ENCODE measurements around the gene CFAP77. TPM values are rescaled to one million over a fixed set of nuclear protein-coding genes. Genes with fewer than 3 reads are reported as not detected.

CFAP77 gene
- total and polyA plus RNA-seq, 2 of the 8 experiments (the other 6 are each of a cell fraction or from before 2014, with no cell fraction given) = 0.63 to 0.97 TPM

DNA sequence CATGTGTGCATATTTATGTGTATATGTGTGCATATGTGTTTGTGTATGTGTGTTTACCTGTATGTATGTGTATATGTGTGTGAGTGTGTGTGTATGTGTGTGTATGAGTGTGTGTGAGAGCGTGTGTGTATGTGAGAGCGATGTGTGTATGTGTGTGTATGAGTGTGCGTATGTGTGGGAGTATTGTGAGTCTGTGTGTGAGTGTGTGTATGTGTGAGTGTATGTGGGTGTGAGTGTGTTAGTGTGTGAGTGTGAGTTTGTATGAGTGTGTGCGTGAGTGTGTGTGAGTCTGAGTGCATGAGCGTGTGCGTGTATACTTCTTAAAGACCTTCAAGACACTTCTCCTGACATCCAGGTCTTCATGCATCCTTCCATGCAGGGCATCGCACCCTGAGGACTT is 49.6 kb downstream of the CFAP77 start:
- H3K4me2 ChIP-seq (ENCODE audit: insufficient read depth in 1 of 2, low read depth in 2 of 2, low read length in 2 of 2) = no peak overlapping the region
- H2BK12ac ChIP-seq (ENCODE audit: low read depth, low read length) = no peak overlapping the region
- no peak overlapping the region for H2BK5ac ChIP-seq (ENCODE audit: low read depth, low read length)
- H3K36me3 ChIP-seq (ENCODE audit: control insufficient read depth in 2 of 4, insufficient read depth in 4 of 4, low read length in 3 of 4) = no peaks in the 10 kb centered on the region
- DNase-seq (ENCODE audit: low read depth in 1 of 2, low spot score in 2 of 2) (no peak), FAIRE-seq (no peak)
- TF ChIP-seq RNF2 (IDR thresholded peaks at IDR 0.05; ENCODE audit: borderline replicate concordance, low read depth, low read length, missing control alignments, poor library complexity, severe bottlenecking) (no peak), SP1 (IDR thresholded peaks at IDR 0.05; ENCODE audit: low read depth, low read length) (no peak), EGR1 (IDR thresholded peaks at IDR 0.05; ENCODE audit: borderline replicate concordance, low read depth, low read length) (no peak), POU5F1 (IDR thresholded peaks at IDR 0.05; ENCODE audit: low read depth, low read length) (no peak), TEAD4 (IDR thresholded peaks at IDR 0.05; ENCODE audit: low read depth, low read length) (no peak), GABPA (IDR thresholded peaks at IDR 0.05; ENCODE audit: borderline replicate concordance, insufficient read depth, low read length) (no peak), SP4 (IDR thresholded peaks at IDR 0.05; ENCODE audit: low read length) (no peak), POLR2AphosphoS5 (IDR thresholded peaks at IDR 0.05; ENCODE audit: low read depth, low read length) (no peak), PHF8 (conservative IDR thresholded peaks at IDR 0.05; ENCODE audit: low read depth, low read length) (no peak)
- TF ChIP-seq, protein P1, sequence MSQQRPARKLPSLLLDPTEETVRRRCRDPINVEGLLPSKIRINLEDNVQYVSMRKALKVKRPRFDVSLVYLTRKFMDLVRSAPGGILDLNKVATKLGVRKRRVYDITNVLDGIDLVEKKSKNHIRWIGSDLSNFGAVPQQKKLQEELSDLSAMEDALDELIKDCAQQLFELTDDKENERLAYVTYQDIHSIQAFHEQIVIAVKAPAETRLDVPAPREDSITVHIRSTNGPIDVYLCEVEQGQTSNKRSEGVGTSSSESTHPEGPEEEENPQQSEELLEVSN (IDR thresholded peaks at IDR 0.05) = no peak
- no peak overlapping the region for H4K91ac ChIP-seq (replicated peaks; ENCODE audit: insufficient read length, low read length)
- POLR2A ChIA-PET (ENCODE audit: partially characterized antibody) = no interaction called here
- 0 out of 2 replicates have a peak overlapping the region, but pooled peaks have one; percentile 65 for H2BK15ac ChIP-seq (ENCODE audit: low read length)
- no peak overlapping the region for H3K4me3 ChIP-seq (ENCODE audit: extremely low read depth in 1 of 4, insufficient read depth in 2 of 4, low read depth in 3 of 4, low read length in 4 of 4)
- H2BK120ac ChIP-seq (replicated peaks; ENCODE audit: low read depth, low read length) = no peak overlapping the region
- no peak overlapping the region for H3K14ac ChIP-seq (ENCODE audit: insufficient read length)
- H3K23ac ChIP-seq (ENCODE audit: insufficient read length) = no peak overlapping the region
- H3K27ac ChIP-seq (ENCODE audit: low read depth, low read length) = no peak overlapping the region
- H4K20me1 ChIP-seq (replicated peaks in 1 of 2; ENCODE audit: control insufficient read depth in 1 of 2, insufficient read depth in 2 of 2, low read length in 2 of 2) = peaks cover 0 to 4% of the 10 kb centered on the region in 2 experiments
- 94 to 100% methylated on average over 3 to 7 of the region's 7 CpGs for WGBS, 2 experiments (ENCODE audit: extremely low coverage in 1 of 2, insufficient coverage in 1 of 2, insufficient read length in 1 of 2, insufficient replicate concordance in 2 of 2, low coverage in 1 of 2, low lambda C conversion rate in 2 of 2, missing lambda C conversion rate in 1 of 2)
- H3K23me2 ChIP-seq (ENCODE audit: low read depth, low read length) = peaks cover 6% of the 10 kb centered on the region; the same call in 1 of the 2 replicates
- no peaks in the 10 kb centered on the region for H3K9me3 ChIP-seq (ENCODE audit: insufficient read depth in 2 of 2, low read depth in 1 of 2, low read length in 1 of 2)
- no peak overlapping the region; the same call in 1 of the 2 replicates for H2AK5ac ChIP-seq (ENCODE audit: low read depth, low read length)
- H3K4me1 ChIP-seq (replicated peaks in 1 of 4; ENCODE audit: control insufficient read depth in 3 of 4, insufficient read depth in 4 of 4, low read length in 3 of 4) = no peaks in the 10 kb centered on the region; a peak in 2 of 7 replicates
- no peaks in the 10 kb centered on the region for H3K27me3 ChIP-seq (replicated peaks in 1 of 4; ENCODE audit: control insufficient read depth in 3 of 4, extremely low read depth in 1 of 4, insufficient read depth in 3 of 4, low read length in 3 of 4)
- no peak overlapping the region for H4K5ac ChIP-seq (ENCODE audit: insufficient read length, low read depth, low read length)
- no peak overlapping the region for H2BK20ac ChIP-seq (ENCODE audit: low read length)
- H4K8ac ChIP-seq (ENCODE audit: extremely low read depth, insufficient read depth, low read length) = no peak overlapping the region
- no peak overlapping the region for H2AFZ ChIP-seq (ENCODE audit: low read length)
- H3K79me2 ChIP-seq (ENCODE audit: control insufficient read depth in 1 of 2, insufficient read depth in 2 of 2, low read length in 2 of 2) = no peaks in the 10 kb centered on the region
- H3K4ac ChIP-seq (replicated peaks; ENCODE audit: insufficient read length, low read depth, low read length) = no peak overlapping the region
- no peak overlapping the region; a peak in 1 of 7 replicates for H3K9ac ChIP-seq (replicated peaks in 1 of 4; ENCODE audit: extremely low read depth in 1 of 4, low read depth in 3 of 4, low read length in 3 of 4)
- H3K79me1 ChIP-seq (ENCODE audit: low read depth, low read length) = no peaks in the 10 kb centered on the region
- CTCF ChIA-PET (ENCODE audit: partially characterized antibody) = no interaction called here
- peak overlapping the region; percentile 12 for H3K56ac ChIP-seq (replicated peaks; ENCODE audit: insufficient read length, low read depth, low read length)
- no peak overlapping the region for H3K18ac ChIP-seq (ENCODE audit: extremely low read depth, low read length)

Measured in H1 (cell line).